ENCODE data around the gene VTCN1.
"Not testable (repeated sequence)": the region's sequence is repeated elsewhere in the genome, so short reads cannot be mapped to it uniquely, and the experiment has no call there.

VTCN1 gene, protein sequence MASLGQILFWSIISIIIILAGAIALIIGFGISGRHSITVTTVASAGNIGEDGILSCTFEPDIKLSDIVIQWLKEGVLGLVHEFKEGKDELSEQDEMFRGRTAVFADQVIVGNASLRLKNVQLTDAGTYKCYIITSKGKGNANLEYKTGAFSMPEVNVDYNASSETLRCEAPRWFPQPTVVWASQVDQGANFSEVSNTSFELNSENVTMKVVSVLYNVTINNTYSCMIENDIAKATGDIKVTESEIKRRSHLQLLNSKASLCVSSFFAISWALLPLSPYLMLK

GRCh38 chr1:117210831-117211261, at the start of gene VTCN1:
Gene VTCN1 (minus strand): TSS chr1:117210927. CDS start chr1:117210855, 72 bp downstream.
- no peak for DNase-seq (ENCODE audit: low spot score)

GRCh38 chr1:117258791-117259190, 48.1 kb upstream of the VTCN1 start:
- DNase-seq (ENCODE audit: low spot score), result no peak

DNA sequence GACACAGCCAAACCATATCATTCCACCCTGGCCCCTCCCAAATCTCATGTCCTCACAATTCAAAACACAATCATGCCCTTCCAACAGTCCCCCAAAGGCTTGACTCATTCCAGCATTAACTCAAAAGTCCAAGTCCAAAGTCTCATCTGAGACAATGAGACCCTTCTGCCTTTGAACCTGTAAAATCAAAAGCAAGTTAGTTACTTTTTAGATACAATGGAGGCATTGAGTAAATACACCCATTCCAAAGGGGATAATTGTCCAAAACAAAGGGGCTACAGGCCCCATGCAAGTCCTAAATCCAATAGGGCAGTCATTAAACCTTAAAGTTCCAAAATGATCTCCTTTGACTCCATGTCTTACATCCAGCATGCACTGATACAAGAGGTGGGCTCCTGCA, 47.3 kb upstream of the VTCN1 start:
- DNase-seq (ENCODE audit: low spot score), result not testable (repeated sequence)

GRCh38 chr1:117257291-117257690, 46.6 kb upstream of the VTCN1 start:
- no peak for DNase-seq (ENCODE audit: low spot score)

- DNase-seq (ENCODE audit: low spot score), result no peak
Measured at GRCh38 chr1:117250061-117250606, 39.4 kb upstream of the VTCN1 start.

- no peak for DNase-seq (ENCODE audit: low spot score)
Measured at GRCh38 chr1:117244971-117245370, 34.2 kb upstream of the VTCN1 start.

DNA sequence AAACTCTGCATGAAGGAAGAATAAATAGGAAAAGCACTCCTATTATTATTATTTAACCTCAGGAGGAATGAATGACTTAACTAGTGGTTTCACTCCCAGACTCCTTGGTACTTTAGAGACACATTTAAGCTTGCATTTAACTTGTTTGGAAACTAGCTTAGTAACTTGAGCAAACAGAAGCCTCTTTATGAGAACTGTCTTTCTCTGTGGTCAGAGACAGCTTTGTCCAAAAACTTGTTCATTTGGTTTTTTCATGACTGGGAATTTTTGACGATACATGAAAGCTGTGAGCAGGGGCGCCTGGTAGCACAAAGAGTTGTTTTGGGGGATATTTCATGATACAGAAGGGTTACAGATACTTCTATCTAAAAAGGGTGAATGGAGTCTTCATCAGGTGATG, 33.6 kb upstream of the VTCN1 start:
- DNase-seq (ENCODE audit: low spot score), result no peak

DNA sequence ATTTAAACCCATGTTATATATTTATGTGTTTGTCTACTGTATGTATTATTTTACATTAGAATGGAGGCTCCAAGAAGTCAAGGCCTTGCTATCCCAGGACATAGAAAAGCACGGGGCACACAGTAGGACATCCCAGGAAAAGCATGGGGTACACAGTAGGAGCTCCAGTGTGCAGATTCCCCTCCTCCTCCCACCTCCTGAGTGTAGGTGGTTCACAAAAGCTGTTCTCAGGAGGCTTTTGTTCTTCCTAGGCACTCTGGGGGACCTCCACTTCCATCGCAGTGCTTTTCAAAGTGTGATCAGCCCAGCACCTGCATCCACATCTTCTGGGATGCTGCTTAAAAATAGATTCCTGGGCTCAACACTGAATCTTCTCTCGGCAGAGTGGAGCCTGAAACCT, 30.8 kb upstream of the VTCN1 start:
- no peak for DNase-seq (ENCODE audit: low spot score)

GRCh38 chr1:117240547-117240946, 29.8 kb upstream of the VTCN1 start:
- DNase-seq (ENCODE audit: low spot score), result no peak

DNA sequence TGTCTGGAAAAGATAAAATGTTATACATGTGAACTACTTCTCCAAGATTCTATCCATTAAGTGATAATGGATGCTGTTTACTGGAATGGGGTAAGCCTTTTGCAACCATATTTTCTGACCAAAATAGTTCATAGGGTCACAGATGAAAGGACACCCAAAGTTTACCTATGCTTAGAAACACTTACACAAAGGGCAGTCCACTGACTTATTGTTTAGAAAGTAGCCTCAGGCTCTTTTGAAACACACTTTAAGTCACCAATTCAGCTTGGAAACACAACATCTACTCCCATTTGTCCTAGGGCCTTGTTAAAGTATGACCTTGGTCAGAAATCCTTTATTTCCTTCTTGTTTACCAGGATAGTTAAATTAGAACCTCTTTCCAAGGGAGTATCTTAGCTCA, 28.7 kb upstream of the VTCN1 start:
- no peak for DNase-seq (ENCODE audit: low spot score)

DNA sequence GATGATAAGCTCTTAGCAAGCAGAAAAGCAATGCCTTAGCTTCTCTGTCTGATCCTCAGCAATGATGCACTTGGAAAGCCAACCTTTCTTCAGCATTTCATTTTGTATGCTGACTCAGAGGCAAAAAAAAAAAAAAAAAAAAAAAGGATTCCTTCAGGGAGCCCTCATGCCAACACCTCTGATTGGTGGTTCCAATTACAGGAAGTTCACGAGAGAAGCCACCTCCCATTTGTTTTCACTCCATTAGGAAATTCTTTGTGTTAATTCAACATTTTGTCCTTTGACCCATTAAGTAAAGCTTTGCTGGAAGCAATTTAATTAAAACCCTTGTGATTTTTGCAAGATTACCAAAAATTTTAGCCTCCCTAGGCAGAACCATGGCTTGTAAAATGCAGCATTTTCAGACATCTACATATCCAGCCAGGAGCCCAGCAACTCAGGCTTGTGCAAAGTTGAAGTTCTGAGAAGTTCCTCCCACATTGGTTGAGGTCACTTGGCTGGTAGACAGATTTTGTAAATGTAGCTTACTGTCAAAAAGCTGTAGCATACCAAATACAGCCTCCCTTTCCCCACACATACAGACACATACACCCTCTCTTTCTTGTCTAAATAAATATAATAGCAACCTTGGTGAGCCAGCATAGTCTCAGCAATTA, 27.1 kb upstream of the VTCN1 start:
- DNase-seq (ENCODE audit: low spot score), result no peak

- DNase-seq (ENCODE audit: low spot score), result no peak
Measured at GRCh38 chr1:117235863-117236465, 25.2 kb upstream of the VTCN1 start.

DNA sequence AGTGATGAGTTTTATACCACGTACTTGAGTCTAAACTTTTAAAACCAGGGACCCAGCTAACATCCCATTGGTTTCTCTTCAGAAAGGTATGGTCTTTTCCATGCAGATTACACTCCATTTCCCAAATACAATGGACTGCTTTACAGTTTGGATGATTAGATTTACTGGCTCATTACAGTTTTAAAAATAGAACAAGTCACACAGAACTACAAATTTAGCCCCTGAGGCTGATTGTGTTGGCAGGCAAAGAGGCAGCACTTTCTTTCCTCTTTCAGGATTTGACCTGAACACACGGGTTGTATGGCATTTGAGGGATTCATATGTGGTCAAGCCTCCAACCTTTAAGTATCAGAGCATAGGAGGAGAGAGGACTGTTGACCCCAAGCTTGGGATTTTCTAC, 21.8 kb upstream of the VTCN1 start:
- no peak for DNase-seq (ENCODE audit: low spot score)

DNA sequence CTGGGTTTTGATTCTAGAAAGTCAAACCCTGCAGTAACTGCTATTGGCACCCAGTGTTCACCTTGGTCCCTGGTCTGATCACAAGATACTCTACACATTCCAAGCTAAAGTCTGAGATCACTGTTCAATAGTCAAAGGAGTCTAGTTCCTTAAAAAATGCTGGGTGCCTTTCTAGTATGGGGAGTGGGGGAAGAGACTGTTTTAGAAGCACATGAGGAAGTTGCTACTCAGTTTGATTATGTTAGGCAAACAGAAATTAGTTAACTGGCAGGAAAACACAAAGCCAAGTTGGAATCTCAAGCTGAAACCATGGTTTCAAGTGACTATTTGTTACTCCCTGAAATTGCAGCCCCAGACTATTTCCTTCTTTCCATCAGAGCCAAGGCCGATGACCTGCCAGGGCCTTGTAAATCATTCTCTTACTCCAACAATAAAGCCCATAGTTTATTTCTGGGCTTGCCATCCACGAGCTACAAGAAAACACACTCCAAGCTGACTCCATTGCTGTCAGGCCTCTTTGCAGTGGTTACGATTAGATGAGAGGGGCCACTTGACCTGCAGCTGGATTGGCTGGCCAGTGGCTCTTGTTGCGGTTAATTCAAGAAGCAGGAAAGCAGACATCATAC, 21.1 kb upstream of the VTCN1 start:
- DNase-seq (ENCODE audit: low spot score), result no peak

DNA sequence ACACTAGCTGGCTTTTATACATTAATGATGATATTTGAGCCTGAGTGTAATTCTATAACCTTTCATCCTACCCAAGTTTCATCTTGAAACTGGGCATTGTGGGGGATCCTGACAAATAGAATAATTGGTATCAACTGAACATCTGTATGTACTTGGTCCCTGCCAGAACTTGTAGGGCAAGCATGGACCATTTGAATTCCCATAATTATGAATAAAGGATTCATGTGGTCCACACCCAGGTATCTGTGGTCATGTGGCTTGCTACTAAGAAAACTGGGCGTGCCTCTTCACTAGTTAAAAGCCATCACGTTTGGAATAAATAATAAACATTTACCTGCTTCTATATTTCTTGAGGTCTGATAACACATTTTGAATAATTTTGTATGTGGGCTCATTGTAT, 20.6 kb upstream of the VTCN1 start:
- no peak for DNase-seq (ENCODE audit: low spot score)

- no peak for DNase-seq (ENCODE audit: low spot score)
Measured at GRCh38 chr1:117229217-117229616, 18.5 kb upstream of the VTCN1 start.

GRCh38 chr1:117225931-117226330, 15.2 kb upstream of the VTCN1 start:
- no peak for DNase-seq (ENCODE audit: low spot score)

DNA sequence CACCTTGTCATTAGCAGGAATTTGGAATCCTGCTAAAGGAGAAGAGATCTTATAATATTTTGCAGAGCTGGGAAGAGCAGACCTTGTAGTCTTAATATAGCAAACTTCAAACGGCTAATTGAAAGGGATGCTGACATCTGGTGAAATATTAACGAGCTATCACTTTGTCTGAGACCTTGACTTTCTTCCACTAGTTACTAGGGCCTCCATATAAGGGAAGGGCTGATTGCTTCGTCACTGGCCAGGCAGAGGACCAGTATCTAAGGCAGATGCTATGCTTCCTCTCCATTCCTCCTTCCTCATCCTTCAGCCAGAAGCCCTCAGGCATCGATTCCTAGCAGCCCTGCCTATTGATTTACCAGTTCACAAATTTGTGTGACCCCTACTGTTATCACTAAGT, 6.0 kb upstream of the VTCN1 start:
- no peak for DNase-seq (ENCODE audit: low spot score)

DNA sequence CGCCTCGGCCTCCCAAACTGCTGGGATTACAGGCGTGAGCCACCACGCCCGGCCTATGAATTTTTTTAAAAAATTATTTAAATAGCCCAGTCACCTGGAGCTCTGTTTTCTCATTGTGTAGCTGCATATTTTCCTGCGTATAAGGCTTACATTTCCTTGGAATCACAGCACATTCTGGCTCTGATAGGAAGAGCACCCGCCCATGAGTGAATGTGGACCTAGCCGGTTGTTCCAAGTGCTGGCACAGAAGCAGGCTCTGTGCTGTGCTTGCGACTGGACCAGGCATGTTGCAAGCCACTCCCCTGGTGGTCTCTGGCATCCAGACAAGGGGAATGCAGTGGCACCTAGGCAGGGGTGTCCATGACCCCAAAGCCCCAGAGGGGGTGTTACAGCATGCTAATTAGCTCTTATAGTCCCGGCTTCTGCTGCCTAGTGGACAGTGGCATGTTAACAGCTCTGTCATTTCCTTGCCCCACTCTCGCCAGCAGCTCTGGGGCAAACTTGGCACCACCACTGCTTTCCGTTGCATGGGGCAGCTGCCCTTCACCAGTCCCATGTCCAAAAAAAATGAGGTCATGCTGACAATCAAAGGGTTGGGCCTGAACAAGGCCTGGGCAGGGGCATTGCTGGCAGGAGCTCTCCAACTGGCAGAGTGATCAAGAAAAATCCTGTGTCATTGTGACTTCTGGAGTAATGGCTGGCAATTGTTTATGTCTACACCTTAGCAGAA, 5.2 kb upstream of the VTCN1 start:
- no peak for DNase-seq (ENCODE audit: low spot score)

- no peak for DNase-seq (ENCODE audit: low spot score)
Measured at GRCh38 chr1:117215019-117215418, 4.3 kb upstream of the VTCN1 start.

- no peak for DNase-seq (ENCODE audit: low spot score)
Measured at GRCh38 chr1:117213046-117213445, 2.3 kb upstream of the VTCN1 start.

DNA sequence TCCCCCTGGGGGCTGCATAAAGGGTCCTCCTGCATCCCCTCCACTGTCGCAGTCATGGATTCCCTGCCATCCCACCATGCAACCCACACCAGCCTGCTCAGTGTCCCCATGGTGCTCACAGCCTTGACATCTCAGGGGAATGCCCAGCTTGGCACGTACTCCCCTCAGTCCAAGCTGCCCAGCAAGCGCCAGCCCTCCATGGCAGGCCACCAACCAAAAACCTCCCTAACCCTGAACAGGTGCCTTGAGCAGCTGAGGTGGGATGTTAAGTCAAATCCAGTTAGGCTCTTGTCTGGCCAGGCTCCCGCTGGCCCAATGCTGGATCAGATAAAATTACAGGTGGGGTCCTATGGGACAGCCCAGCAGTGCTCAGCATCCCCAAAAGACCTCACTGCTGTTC, 341 bp downstream of the VTCN1 start:
- no peak for DNase-seq (ENCODE audit: low spot score)
